Skin epidermis (tissue), 12 donors: ENCODE data around the gene TDG.

Experiments
- H3K27ac ChIP-seq, 21 experiments: fragments of 200-600 bp; sonication (generic) in 11 of 21; one replicate each; pipeline ENCODE4 v1.5.0; 2020; ENCODE audit warnings: mild to moderate bottlenecking in 3 of 21, inconsistent platforms in 2 of 21, moderate library complexity in 2 of 21
- H3K4me3 ChIP-seq, 7 experiments: fragments of 200-600 bp; sonication (generic) in 2 of 7; one replicate each; pipeline ENCODE4 v1.5.0; 2020; ENCODE audit warnings: inconsistent platforms in 2 of 7, mild to moderate bottlenecking in 2 of 7, moderate library complexity in 1 of 7

TDG gene

DNA sequence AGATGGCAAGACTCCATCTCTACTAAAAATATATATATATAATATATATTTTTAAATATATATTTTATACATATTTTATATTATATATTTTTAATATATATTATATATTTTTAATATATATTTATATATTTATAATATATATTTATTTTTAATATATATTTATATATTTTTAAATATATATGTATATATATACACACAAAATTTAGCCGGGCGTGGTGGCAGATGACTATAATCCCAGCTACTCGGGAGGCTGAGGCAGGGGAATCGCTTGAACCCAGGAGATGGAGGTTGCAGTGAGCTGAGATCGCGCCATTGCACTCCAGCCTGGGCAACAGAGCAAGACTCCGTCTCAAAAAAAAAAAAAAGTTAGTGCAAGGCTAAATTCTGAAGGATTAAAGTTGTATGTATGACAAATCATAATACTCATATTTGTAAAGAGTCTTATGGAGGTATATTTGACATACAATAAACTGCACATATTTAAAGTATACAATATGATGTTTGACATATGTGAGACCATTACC, 7.7 kb upstream of the TDG start:
- H3K27ac ChIP-seq: peak overlapping the region in 20 of 21 experiments; percentile 58 to 96 (median 86)
- peak overlapping the region in 6 of 7 experiments; percentile 69 to 93 (median 78) for H3K4me3 ChIP-seq

- Histone ChIP-seq H3K27ac (no peak overlapping the region), H3K4me3 (no peak overlapping the region)
Measured at GRCh38 chr12:103958621-103959020, 7.1 kb upstream of the TDG start.

DNA sequence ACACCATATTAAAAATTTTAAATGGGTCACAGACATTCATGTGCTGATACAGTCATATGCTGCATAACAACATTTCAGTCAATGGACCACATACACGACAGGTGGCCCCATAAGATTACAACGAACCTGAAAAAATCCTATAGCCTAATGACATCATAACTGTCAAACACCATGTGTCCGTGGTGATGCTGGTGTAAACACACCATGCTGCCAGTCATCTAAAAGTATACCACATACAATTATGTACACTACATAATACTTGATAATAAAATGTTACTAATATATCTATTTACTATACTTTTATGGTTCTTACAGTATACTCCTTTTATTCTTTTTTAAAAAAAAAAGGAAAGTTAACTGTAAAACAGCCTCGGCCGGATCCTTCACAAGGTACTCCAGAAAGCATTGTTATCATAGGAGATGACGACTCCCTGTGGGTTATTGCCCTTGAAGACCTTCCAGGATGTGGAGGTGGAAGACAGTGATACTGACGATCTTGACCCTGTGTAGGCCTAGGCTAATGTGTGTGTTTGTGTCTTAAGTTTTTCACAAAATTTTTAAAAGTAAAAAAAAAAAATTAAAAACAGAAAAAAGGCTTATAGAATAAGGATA, 5.0 kb upstream of the TDG start:
- Histone ChIP-seq H3K27ac (no peak overlapping the region), H3K4me3 (no peak overlapping the region)

GRCh38 chr12:103962493-103962892, 3.2 kb upstream of the TDG start:
- Histone ChIP-seq H3K27ac (no peak overlapping the region), H3K4me3 (no peak overlapping the region)

GRCh38 chr12:103964805-103965204, 867 bp upstream of the TDG start:
- peak overlapping the region; percentile 66 to 89 (median 74) for H3K4me3 ChIP-seq

DNA sequence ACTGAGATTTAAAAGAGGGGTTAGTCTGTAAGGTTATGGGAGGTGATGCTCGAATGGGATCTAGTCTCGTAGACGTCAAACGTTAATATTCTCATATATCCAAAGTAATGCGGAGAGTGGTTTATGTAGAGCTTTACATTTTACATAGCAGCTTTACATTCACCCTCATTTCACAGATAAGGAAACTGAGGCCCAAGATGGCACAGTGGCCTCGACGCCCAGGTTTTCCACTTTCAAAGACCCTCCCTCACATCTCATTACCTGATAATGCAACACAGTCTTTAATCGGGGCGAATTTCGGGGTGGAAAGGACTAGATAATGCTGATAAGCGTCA, 450 bp upstream of the TDG start:
- Histone ChIP-seq H3K4me3 (peak overlapping the region; percentile 66 to 89 (median 74)), H3K27ac (peak overlapping the region; percentile 57 to 99 (median 95))

More at GRCh38 chr12:103964805-103965204, 867 bp upstream of the TDG start:
- peak overlapping the region in 20 of 21 experiments; percentile 76 to 99 (median 96) for H3K27ac ChIP-seq

DNA sequence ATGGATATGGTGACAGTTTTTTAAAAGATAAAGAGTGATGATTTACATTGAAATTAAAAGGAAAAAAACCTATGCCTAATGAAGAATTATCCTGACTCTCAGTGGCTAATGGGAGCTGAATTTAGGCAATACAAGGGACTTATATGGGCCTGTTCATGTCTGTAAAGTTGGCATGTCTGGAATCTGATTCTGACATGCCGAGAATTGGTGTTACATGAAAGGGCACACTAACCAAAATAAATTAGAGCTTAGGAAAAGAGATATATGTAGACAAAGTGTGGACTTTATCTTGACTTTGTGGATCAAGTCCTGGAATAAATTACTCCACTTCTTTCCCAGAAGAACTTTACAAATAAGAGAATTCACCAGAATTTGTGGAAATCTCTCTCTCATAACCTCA, 1.1 kb downstream of the TDG start:
- H3K4me3 ChIP-seq: peak overlapping the region; percentile 66 to 89 (median 74)
- peak overlapping the region in 20 of 21 experiments; percentile 76 to 99 (median 96) for H3K27ac ChIP-seq

- H3K27ac ChIP-seq: no peak overlapping the region
- no peak overlapping the region for H3K4me3 ChIP-seq
Measured at GRCh38 chr12:103969391-103969790, 3.7 kb downstream of the TDG start.

DNA sequence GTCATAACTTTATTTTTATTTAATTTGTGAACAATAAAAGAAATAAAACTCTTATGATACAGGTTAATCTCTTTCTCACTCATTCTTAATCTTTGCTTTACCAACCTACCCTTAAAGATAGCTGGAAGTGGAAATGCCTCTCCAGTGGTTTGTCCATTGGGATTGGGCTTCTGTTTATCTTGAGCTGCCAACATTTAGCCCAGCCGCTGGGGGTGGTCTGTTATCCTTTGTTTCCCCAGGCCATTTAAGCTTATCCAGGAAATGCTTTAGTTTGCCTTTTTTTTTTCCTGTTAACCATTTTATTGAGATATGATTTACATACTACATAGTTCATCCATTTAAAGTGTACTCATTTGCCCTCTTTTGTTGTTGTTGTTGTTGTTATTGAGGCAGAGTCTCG, 8.2 kb downstream of the TDG start:
- Histone ChIP-seq H3K4me3 (no peak overlapping the region), H3K27ac (no peak overlapping the region)

DNA sequence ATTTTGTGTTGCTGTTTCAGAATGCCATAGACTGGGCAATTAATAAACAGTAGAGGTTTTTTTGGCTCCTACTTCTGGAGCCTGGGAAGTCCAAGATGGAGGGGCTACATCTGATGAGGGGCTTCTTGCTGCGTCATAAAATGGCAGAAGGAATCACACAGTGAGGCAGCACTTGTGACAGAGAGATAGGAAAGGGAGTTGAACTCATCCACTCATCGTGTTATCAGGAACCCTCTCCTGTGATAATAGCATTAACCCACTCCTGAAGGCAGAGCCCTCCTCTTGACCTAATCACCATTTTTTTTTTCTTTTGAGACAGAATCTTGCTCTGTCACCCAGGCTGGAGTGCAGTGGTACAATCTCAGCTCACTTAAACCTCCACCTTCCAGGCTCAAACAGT, 9.7 kb downstream of the TDG start:
- Histone ChIP-seq H3K27ac (no peak overlapping the region), H3K4me3 (no peak overlapping the region)

GRCh38 chr12:103978384-103978982, 12.8 kb downstream of the TDG start:
- H3K4me3 ChIP-seq: no peak overlapping the region
- H3K27ac ChIP-seq: no peak overlapping the region

GRCh38 chr12:103986829-103987228, 21.2 kb downstream of the TDG start:
- Histone ChIP-seq H3K4me3 (no peak overlapping the region), H3K27ac (no peak overlapping the region)

GRCh38 chr12:103994235-103994634, 28.6 kb downstream of the TDG start:
- no peak overlapping the region for H3K27ac ChIP-seq

DNA sequence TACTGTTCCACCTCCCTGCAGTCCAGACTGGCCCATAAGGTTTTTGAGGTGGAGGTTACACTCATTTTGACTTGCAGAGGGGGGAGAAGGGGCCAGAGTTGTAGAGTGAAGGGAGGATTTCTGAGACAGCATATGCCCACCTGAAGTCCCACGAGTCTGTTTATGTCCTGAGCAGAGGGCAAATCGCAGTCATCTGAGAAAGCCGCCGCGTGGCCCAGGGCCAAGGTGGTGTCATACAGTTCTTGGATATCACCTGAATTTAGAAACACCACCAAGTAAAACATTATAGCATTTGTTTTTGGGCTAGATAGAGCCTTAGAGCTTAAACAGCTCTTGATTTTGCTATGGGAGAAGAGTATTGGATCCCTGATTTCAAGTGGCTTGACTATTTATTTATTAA, 30.9 kb downstream of the TDG start:
- H3K4me3 ChIP-seq: no peak overlapping the region
- H3K27ac ChIP-seq: no peak overlapping the region

More at GRCh38 chr12:103994235-103994634, 28.6 kb downstream of the TDG start:
- no peak overlapping the region for H3K4me3 ChIP-seq

DNA sequence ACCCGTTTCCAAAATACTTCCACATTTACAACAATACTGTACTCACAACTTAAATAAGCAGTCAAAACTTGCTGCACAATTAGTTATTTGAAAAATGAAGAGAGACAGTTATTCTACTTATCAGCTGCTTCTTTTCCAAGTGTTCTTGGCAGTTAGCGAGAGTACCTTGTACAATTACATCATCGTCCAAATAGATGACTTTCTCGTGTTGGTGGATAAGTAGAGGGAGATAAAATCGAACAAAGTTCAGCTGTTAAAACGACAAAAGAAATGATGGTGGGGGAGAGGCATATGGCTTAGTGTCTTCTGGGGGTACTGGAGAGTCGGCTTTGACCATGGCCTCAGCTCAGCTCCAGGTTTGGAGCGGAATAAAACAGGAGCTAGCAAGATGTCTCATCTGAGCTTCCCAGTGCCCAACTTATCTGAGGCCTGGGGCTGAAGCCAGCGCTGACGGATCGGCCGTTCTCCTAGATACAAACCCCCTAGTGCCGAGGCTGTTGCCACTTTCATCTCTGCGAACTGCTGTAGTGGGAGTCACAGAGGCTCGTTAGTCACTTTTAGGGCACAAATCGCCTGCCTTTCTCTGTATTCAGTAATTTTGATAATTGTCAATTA, 31.7 kb downstream of the TDG start:
- Histone ChIP-seq H3K4me3 (no peak overlapping the region), H3K27ac (no peak overlapping the region)

DNA sequence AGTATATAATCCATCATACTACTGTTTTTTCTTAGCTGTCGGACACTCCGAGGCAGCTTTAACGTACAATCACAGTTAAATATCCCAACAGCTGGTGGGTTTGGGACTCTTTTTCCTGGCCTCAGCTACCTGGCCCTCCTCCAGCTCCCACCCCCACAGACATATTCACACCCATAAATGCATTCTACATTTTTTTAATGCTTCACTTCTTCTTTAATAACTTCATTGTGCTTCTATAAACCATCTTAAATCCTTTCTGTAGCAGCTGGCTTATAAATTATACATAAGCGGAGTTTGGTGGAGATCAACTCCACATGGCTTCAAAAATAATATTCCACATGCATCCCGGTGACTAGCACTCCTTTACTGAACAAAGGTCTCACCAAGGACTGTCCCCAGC, 33.3 kb downstream of the TDG start:
- H3K4me3 ChIP-seq: no peak overlapping the region
- no peak overlapping the region for H3K27ac ChIP-seq

GRCh38 chr12:104000807-104001434, 35.2 kb downstream of the TDG start:
- H3K4me3 ChIP-seq: no peak overlapping the region
- no peak overlapping the region for H3K27ac ChIP-seq

DNA sequence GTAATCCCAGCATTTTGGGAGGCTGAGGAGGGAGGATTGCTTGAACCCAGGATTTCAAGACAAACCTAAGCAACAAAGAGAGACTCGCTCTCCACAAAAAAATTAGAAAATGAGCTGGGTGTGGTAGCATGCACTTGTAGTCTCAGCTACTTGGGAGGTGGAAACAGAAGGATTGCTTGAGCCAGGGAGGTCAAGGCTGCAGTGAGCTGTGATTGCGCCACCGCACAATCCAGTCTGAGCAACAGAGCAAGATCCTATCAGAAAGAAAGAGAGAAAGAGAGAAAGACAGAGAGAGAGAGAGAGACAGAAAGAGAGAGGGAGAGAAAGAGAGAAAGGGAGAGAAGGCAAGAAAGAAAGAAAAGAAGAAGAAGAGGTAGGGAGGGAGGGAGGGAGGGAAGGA, 37.0 kb downstream of the TDG start:
- Histone ChIP-seq H3K4me3 (no peak overlapping the region), H3K27ac (no peak overlapping the region)

GRCh38 chr12:104003596-104003995, 37.9 kb downstream of the TDG start:
- H3K27ac ChIP-seq: no peak overlapping the region

GRCh38 chr12:104006929-104007328, 41.3 kb downstream of the TDG start:
- no peak overlapping the region for H3K4me3 ChIP-seq
- no peak overlapping the region for H3K27ac ChIP-seq

More at GRCh38 chr12:104003596-104003995, 37.9 kb downstream of the TDG start:
- no peak overlapping the region for H3K4me3 ChIP-seq

- Histone ChIP-seq H3K4me3 (no peak overlapping the region), H3K27ac (peak overlapping the region in 2 of 21 experiments; percentile 35 to 40)
Measured at GRCh38 chr12:104010121-104010520, 44.4 kb downstream of the TDG start.
